ENCODE measurements around the gene DIP2C. TPM values are rescaled to one million over a fixed set of nuclear protein-coding genes. Genes with fewer than 3 reads are reported as not detected.

The DIP2C gene
- total and polyA plus RNA-seq, 2 donors (not counting 1 experiment from before 2014, with no cell fraction given) = 1.3 to 1.9 TPM

GRCh38 chr10:589961-590680 lies 99.3 kb downstream of the DIP2C start:
- H3K4me3 Mint-ChIP-seq = no peak overlapping the region
- no peaks in the 10 kb centered on the region for H3K4me1 Mint-ChIP-seq
- H3K4me3 ChIP-seq (ENCODE audit: control extremely low read depth in 1 of 5, extremely low read depth in 1 of 5, insufficient read depth in 1 of 5, low read depth in 2 of 5, low read length in 4 of 5) = no peak overlapping the region
- DNase-seq (no peak), ATAC-seq (ENCODE audit: low read depth) (no peak)
- no peaks in the 10 kb centered on the region for H3K9me3 Mint-ChIP-seq (ENCODE audit: insufficient read depth)
- no peaks in the 10 kb centered on the region for H3K79me2 ChIP-seq (ENCODE audit: control insufficient read depth, insufficient read depth, low read length)
- no peak overlapping the region for H2AFZ ChIP-seq (ENCODE audit: insufficient read depth, low read depth, low read length, poor library complexity, severe bottlenecking)
- H3K27ac ChIP-seq (ENCODE audit: low read length in 2 of 2) = no peak overlapping the region
- no peaks in the 10 kb centered on the region for H4K20me1 ChIP-seq (ENCODE audit: control insufficient read depth, insufficient read depth, low read length, poor library complexity, severe bottlenecking)
- CTCF ChIA-PET = no interaction called here
- no peaks in the 10 kb centered on the region for H3K36me3 ChIP-seq (replicated peaks in 1 of 2; ENCODE audit: control extremely low read depth in 1 of 2, control insufficient read depth in 1 of 2, extremely low read depth in 1 of 2, insufficient read depth in 2 of 2, low read length in 1 of 2)
- H3K4me1 ChIP-seq (ENCODE audit: control insufficient read depth in 2 of 2, insufficient read depth in 2 of 2, low read length in 2 of 2) = no peaks in the 10 kb centered on the region
- intact Hi-C loops (cut with micrococcal nuclease) = no loop called here
- POLR2A ChIA-PET = no interaction called here
- H3K9ac ChIP-seq (ENCODE audit: low read length) = no peak overlapping the region
- no peak overlapping the region for H3K27ac Mint-ChIP-seq
- H3K4me2 ChIP-seq (replicated peaks; ENCODE audit: low read depth, low read length, poor library complexity, severe bottlenecking) = no peak overlapping the region
- H3K27me3 Mint-ChIP-seq = peaks cover 11% of the 10 kb centered on the region
- peaks cover 0 to 4% (median 0%) of the 10 kb centered on the region in 4 experiments for H3K27me3 ChIP-seq (replicated peaks in 1 of 4; ENCODE audit: control extremely low read depth in 1 of 4, control insufficient read depth in 3 of 4, insufficient read depth in 4 of 4, low read length in 3 of 4)
- TF ChIP-seq EZH2 (IDR thresholded peaks at IDR 0.05; ENCODE audit: borderline replicate concordance, insufficient read depth, low read depth, low read length, poor library complexity, severe bottlenecking) = no peak
- TF ChIP-seq, protein P1, sequence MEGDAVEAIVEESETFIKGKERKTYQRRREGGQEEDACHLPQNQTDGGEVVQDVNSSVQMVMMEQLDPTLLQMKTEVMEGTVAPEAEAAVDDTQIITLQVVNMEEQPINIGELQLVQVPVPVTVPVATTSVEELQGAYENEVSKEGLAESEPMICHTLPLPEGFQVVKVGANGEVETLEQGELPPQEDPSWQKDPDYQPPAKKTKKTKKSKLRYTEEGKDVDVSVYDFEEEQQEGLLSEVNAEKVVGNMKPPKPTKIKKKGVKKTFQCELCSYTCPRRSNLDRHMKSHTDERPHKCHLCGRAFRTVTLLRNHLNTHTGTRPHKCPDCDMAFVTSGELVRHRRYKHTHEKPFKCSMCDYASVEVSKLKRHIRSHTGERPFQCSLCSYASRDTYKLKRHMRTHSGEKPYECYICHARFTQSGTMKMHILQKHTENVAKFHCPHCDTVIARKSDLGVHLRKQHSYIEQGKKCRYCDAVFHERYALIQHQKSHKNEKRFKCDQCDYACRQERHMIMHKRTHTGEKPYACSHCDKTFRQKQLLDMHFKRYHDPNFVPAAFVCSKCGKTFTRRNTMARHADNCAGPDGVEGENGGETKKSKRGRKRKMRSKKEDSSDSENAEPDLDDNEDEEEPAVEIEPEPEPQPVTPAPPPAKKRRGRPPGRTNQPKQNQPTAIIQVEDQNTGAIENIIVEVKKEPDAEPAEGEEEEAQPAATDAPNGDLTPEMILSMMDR (IDR thresholded peaks at IDR 0.05) = no peak
- H3K9me3 ChIP-seq (ENCODE audit: control extremely low read depth in 1 of 3, control insufficient read depth in 2 of 3, insufficient read depth in 1 of 3, low read length in 2 of 3) = no peaks in the 10 kb centered on the region
- 92% methylated on average over 19 of the region's 21 CpGs for WGBS (ENCODE audit: insufficient coverage)
